Measurements from ENCODE around the gene FGFR2.

DNA sequence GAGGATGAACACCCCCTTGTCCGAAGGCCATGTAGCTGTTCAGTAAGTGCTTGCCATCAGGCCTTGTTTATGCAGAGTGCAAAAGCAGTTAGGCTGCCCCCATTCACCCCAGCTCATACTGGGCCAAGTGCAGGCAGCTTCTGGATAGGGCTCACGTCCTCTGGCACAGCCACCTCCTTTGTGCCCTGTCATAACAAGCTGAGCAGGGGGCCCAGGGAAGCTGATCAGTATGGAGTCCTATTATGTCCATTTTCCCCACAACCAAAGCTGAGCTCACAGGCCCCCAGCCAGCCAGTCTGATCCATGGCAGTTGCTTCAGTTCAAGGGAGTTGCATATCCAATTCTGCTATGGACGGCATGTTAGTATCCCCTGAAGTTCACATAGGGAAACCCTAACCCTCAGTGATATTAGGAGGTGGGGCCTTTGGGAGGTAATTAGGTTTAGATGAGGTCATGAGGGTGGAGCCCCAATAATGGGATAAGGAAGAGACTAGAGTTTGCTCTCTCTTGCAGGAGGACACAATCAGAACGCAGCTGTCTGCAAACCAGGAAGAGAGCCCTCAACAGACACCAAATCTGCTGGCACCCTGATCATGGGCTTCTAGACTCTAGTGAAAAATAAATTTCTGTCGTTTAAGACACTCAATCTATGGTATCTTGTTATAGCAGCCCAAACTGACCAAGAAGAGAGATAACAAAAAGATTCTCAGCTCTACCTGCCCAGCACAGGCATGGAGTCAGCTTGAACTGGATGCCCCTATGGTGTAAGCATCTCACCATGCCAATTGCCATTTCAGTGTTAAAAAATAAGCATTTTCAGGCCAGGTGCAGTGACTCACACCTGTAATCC, 155.9 kb downstream of the FGFR2 start:
- TF ChIP-seq, protein P1, sequence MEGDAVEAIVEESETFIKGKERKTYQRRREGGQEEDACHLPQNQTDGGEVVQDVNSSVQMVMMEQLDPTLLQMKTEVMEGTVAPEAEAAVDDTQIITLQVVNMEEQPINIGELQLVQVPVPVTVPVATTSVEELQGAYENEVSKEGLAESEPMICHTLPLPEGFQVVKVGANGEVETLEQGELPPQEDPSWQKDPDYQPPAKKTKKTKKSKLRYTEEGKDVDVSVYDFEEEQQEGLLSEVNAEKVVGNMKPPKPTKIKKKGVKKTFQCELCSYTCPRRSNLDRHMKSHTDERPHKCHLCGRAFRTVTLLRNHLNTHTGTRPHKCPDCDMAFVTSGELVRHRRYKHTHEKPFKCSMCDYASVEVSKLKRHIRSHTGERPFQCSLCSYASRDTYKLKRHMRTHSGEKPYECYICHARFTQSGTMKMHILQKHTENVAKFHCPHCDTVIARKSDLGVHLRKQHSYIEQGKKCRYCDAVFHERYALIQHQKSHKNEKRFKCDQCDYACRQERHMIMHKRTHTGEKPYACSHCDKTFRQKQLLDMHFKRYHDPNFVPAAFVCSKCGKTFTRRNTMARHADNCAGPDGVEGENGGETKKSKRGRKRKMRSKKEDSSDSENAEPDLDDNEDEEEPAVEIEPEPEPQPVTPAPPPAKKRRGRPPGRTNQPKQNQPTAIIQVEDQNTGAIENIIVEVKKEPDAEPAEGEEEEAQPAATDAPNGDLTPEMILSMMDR (IDR thresholded peaks at IDR 0.05; ENCODE audit: low read depth, low read length), result no peak
- TF ChIP-seq EZH2phosphoT487 (IDR thresholded peaks at IDR 0.05; ENCODE audit: low read depth), result no peak

Data from OCI-LY3 (cell line).